Natural killer cell (primary cell): ENCODE measurements around the gene DKKL1. TPM values are rescaled to one million over a fixed set of nuclear protein-coding genes. Genes with fewer than 3 reads are reported as not detected.

Experiments
- ATAC-seq, 3 donors: fragments of 150-1000 bp in 2 of 3; fragments of 200-7000 bp in 1 of 3; cut with Tn5 transposase; 1 replicate in 1 of 3; 2 replicates in 2 of 3; pipeline ENCODE4 v1.10.0; 2021; ENCODE audit warnings: mild to moderate bottlenecking in 2 of 3, moderate library complexity in 2 of 3
- DNase-seq, 2 donors: peaks; one replicate each; pipeline versions ENCODE4 v3.0.0 to v3.0.0-alpha.2; 2013 to 2021; ENCODE audit warnings: mixed read lengths in 1 of 2
- H3K27ac ChIP-seq: one replicate; pipeline ENCODE4 v1.5.1; 2013; ENCODE audit warnings: mild to moderate bottlenecking, low read length
- H3K27me3 ChIP-seq: one replicate; pipeline ENCODE4 v1.6.1; 2013; ENCODE audit warnings: low read length; ENCODE audit not compliant: control insufficient read depth, insufficient read depth
- H3K36me3 ChIP-seq: one replicate; pipeline ENCODE4 v1.6.1; 2013; ENCODE audit warnings: low read length; ENCODE audit not compliant: control insufficient read depth, insufficient read depth
- H3K4me1 ChIP-seq: one replicate; pipeline ENCODE4 v1.6.1; 2013; ENCODE audit warnings: low read length; ENCODE audit not compliant: control insufficient read depth, insufficient read depth
- H3K4me3 ChIP-seq: one replicate; pipeline ENCODE4 v1.5.1; 2013; ENCODE audit warnings: low read length
- H3K9me3 ChIP-seq: one replicate; pipeline ENCODE4 v1.6.1; 2013; ENCODE audit warnings: low read length; ENCODE audit not compliant: control insufficient read depth, insufficient read depth
- H3K27ac Mint-ChIP-seq, 2 donors: one replicate each; pipeline ENCODE4 v1.8.0; 2022; ENCODE audit warnings: mild to moderate bottlenecking in 2 of 2, mixed read lengths in 2 of 2, moderate library complexity in 1 of 2
- H3K27me3 Mint-ChIP-seq, 2 donors: one replicate each; pipeline ENCODE4 v1.8.0; 2022; ENCODE audit warnings: low read depth in 2 of 2, mixed read lengths in 2 of 2
- H3K36me3 Mint-ChIP-seq: one replicate; pipeline ENCODE4 v1.8.0; 2022; ENCODE audit warnings: mixed read lengths
- H3K4me1 Mint-ChIP-seq, 2 donors: one replicate each; pipeline ENCODE4 v1.8.0; 2022; ENCODE audit warnings: mixed read lengths in 2 of 2
- H3K4me3 Mint-ChIP-seq: one replicate; pipeline ENCODE4 v1.8.0; 2022; ENCODE audit warnings: mild to moderate bottlenecking, moderate library complexity, mixed read lengths
- H3K9me3 Mint-ChIP-seq, 2 donors: one replicate each; pipeline ENCODE4 v1.8.0; 2022; ENCODE audit warnings: mixed read lengths in 2 of 2
- WGBS: methylation state at CpG from one replicate; pipeline ENCODE4 v1.1.7; 2013; ENCODE audit warnings: missing lambda C conversion rate; ENCODE audit not compliant: insufficient coverage; 5-methylcytosine and 5-hydroxymethylcytosine counted together
- intact Hi-C: fragments of 100-400 bp; cut with micrococcal nuclease; formaldehyde crosslinking; loops from one replicate; pipeline ENCODE4 v1.14.2; 2022
- total RNA-seq, 4 donors: library from RNA; stranded (reverse); fragments of 120-200 nt in 1 of 4; gene quantifications; one replicate each; pipeline versions ENCODE4 v1.2.3 to v1.2.4, GENCODE V29; 2013 to 2022
- TF ChIP-seq, protein P1 (sequence below): fragments of 200-600 bp; IDR thresholded peaks from one replicate; pipeline ENCODE4 v1.8.0; 2022; ENCODE audit warnings: antibody characterized with exemption

The DKKL1 gene
- total RNA-seq, 3 donors from 2014 or later (not counting 1 experiment from before 2014, with no cell fraction given) = not detected

DNA sequence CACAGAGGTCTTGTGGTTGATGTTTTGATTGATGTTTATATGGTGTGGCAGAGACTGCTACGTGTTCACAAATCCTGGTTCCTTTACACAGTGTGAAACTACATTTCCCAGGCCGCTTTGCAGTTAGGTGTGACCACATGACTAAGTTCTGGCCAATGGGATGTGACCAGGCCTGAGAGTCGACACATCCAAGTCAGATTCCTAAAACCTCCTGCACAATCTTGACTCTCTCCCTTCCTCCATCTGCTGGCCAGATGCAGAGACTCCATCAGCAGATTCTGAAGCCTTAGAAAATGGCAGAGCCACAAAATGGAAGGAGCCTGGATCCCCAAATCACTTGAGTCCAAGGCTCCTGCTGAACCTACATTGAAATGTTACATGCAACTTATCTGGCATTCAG is 15.8 kb upstream of the DKKL1 start:
- TF ChIP-seq, protein P1, sequence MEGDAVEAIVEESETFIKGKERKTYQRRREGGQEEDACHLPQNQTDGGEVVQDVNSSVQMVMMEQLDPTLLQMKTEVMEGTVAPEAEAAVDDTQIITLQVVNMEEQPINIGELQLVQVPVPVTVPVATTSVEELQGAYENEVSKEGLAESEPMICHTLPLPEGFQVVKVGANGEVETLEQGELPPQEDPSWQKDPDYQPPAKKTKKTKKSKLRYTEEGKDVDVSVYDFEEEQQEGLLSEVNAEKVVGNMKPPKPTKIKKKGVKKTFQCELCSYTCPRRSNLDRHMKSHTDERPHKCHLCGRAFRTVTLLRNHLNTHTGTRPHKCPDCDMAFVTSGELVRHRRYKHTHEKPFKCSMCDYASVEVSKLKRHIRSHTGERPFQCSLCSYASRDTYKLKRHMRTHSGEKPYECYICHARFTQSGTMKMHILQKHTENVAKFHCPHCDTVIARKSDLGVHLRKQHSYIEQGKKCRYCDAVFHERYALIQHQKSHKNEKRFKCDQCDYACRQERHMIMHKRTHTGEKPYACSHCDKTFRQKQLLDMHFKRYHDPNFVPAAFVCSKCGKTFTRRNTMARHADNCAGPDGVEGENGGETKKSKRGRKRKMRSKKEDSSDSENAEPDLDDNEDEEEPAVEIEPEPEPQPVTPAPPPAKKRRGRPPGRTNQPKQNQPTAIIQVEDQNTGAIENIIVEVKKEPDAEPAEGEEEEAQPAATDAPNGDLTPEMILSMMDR = no peak
- H3K4me1 Mint-ChIP-seq = peaks cover 16 to 18% of the 10 kb centered on the region in 2 donors
- DNase-seq (peak in 1 of 2 donors; percentile 38), ATAC-seq (no peak)
- intact Hi-C loops = no loop called here
- H3K27ac Mint-ChIP-seq = no peak overlapping the region
- H3K4me1 ChIP-seq = peaks cover 26% of the 10 kb centered on the region
- no peak overlapping the region for H3K27ac ChIP-seq
- no peaks in the 10 kb centered on the region for H3K9me3 Mint-ChIP-seq
- no peaks in the 10 kb centered on the region for H3K36me3 ChIP-seq
- no peaks in the 10 kb centered on the region for H3K27me3 ChIP-seq
- 72% methylated on average over 3 of the region's 3 CpGs for WGBS
- peaks cover 0 to 3% of the 10 kb centered on the region in 2 donors for H3K27me3 Mint-ChIP-seq
- no peak overlapping the region for H3K4me3 ChIP-seq
- H3K36me3 Mint-ChIP-seq = no peaks in the 10 kb centered on the region
- no peaks in the 10 kb centered on the region for H3K9me3 ChIP-seq
- H3K4me3 Mint-ChIP-seq = no peak overlapping the region

DNA sequence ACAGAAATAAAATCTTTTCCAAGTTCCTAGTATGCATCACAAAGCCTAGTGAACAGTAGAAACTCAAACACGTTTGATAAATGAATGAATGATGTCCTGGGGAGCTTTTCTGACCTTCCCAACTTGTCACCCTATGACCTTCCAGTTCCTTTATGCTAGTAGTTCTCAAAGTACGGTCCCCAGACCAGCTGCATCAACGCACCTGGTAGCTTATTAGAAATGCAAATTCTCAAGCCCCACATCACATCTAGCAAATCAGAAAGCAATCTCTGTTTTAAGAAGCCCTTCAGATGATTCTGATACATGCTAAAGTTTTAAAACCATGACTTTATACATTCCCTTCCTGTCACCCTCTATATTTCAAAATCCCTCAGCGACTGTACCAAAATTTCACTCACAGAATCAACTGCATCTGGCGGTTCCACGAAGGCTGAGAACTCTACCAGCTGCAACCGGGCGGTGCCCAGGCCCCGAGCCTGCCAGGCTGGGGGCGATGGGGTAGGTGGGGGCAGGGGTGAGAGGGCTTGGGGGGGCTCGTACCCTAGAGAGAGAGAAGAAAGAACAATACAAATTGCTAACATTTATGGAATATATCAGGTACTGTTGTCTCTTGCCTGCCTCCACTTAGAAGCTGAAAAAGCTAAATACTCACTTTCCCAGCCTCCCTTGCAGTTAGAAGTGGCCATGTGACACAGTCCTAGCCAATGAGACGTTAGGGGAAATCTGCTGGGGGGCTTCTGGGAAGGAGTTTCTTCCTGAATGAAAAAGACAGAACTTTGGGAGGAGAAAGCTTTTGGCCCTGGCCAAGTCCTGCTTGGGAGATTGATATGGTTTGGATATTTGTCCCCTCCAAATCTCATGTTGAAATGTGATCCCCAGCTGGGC is 15.1 kb upstream of the DKKL1 start:
- 80% methylated on average over 5 of the region's 12 CpGs for WGBS
- no peaks in the 10 kb centered on the region for H3K36me3 Mint-ChIP-seq
- Histone ChIP-seq H3K4me3 (no peak overlapping the region), H3K9me3 (no peaks in the 10 kb centered on the region), H3K27ac (no peak overlapping the region), H3K4me1 (peaks cover 19% of the 10 kb centered on the region), H3K27me3 (no peaks in the 10 kb centered on the region), H3K36me3 (no peaks in the 10 kb centered on the region)
- no peak overlapping the region for H3K27ac Mint-ChIP-seq
- ATAC-seq (no peak), DNase-seq (no peak)
- intact Hi-C loops = no loop called here
- TF ChIP-seq, protein P1 = no peak
- no peak overlapping the region for H3K4me3 Mint-ChIP-seq
- H3K4me1 Mint-ChIP-seq = peaks cover 13 to 15% of the 10 kb centered on the region in 2 donors
- peaks cover 0 to 6% of the 10 kb centered on the region in 2 donors for H3K27me3 Mint-ChIP-seq
- H3K9me3 Mint-ChIP-seq = no peaks in the 10 kb centered on the region

DNA sequence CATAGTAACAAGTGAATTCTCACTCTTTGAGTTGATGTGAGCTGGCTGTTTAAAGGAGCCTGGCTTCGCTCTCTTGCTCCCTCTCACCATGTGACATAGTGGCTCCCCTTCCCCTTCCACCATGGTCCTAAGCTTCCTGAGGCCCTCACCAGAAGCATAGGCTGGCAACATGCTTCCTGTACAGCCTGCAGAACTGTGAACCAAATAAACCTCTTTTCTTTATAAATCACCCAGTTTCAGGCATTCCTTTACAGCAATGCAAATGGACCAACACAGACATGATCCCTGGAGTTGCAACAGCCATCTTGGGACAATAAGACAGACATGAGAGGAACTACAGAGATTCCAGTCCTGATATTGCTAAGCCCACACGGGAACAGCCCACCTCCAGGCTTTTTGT is 14.1 kb upstream of the DKKL1 start:
- TF ChIP-seq, protein P1 = no peak

More for the DNA sequence above, 14.1 kb upstream of the DKKL1 start:
- no peaks in the 10 kb centered on the region for H3K9me3 ChIP-seq
- H3K36me3 ChIP-seq = no peaks in the 10 kb centered on the region
- peaks cover 0 to 11% of the 10 kb centered on the region in 2 donors for H3K27me3 Mint-ChIP-seq
- WGBS = 88% methylated on average over 2 of the region's 2 CpGs
- no peak overlapping the region for H3K27ac Mint-ChIP-seq
- H3K4me1 Mint-ChIP-seq = peaks cover 11% of the 10 kb centered on the region in 2 donors
- DNase-seq = no peak
- peaks cover 11% of the 10 kb centered on the region for H3K4me1 ChIP-seq
- ATAC-seq = no peak
- H3K27me3 ChIP-seq = no peaks in the 10 kb centered on the region
- no peaks in the 10 kb centered on the region for H3K9me3 Mint-ChIP-seq
- intact Hi-C loops = no loop called here
- no peak overlapping the region for H3K27ac ChIP-seq
- H3K4me3 Mint-ChIP-seq = no peak overlapping the region
- no peaks in the 10 kb centered on the region for H3K36me3 Mint-ChIP-seq
- H3K4me3 ChIP-seq = no peak overlapping the region
